ENCODE data around the gene CTNNA3.

CTNNA3 gene

GRCh38 chr10:66587680-66588050 is 1108.3 kb downstream of the CTNNA3 start:
- no peaks in the 10 kb centered on the region for H3K9me3 ChIP-seq (ENCODE audit: control insufficient read depth, low read length)
- H3K4me1 ChIP-seq (ENCODE audit: control insufficient read depth, insufficient read depth, low read length, poor library complexity, severe bottlenecking) = no peaks in the 10 kb centered on the region
- no peaks in the 10 kb centered on the region for H3K36me3 ChIP-seq (ENCODE audit: control insufficient read depth, insufficient read depth, low read length)
- no peak overlapping the region for H3K4me3 ChIP-seq (ENCODE audit: insufficient read depth, low read depth, low read length, poor library complexity, severe bottlenecking)
- no peak for DNase-seq
- no peak overlapping the region for H3K27ac ChIP-seq (ENCODE audit: insufficient read depth, low read length, poor library complexity, severe bottlenecking)
- no peaks in the 10 kb centered on the region for H3K27me3 ChIP-seq (replicated peaks; ENCODE audit: control insufficient read depth, insufficient read depth, low read length, poor library complexity, severe bottlenecking)

GRCh38 chr10:66586897-66587679 is 1108.9 kb downstream of the CTNNA3 start:
- Histone ChIP-seq H3K4me3 (ENCODE audit: insufficient read depth, low read depth, low read length, poor library complexity, severe bottlenecking) (no peak overlapping the region), H3K36me3 (ENCODE audit: control insufficient read depth, insufficient read depth, low read length) (no peaks in the 10 kb centered on the region), H3K9me3 (ENCODE audit: control insufficient read depth, low read length) (no peaks in the 10 kb centered on the region), H3K27ac (ENCODE audit: insufficient read depth, low read length, poor library complexity, severe bottlenecking) (no peak overlapping the region), H3K4me1 (ENCODE audit: control insufficient read depth, insufficient read depth, low read length, poor library complexity, severe bottlenecking) (no peaks in the 10 kb centered on the region), H3K27me3 (replicated peaks; ENCODE audit: control insufficient read depth, insufficient read depth, low read length, poor library complexity, severe bottlenecking) (no peaks in the 10 kb centered on the region)
- no peak for DNase-seq

GRCh38 chr10:66586073-66586472 is 1109.9 kb downstream of the CTNNA3 start:
- H3K9me3 ChIP-seq (ENCODE audit: control insufficient read depth, low read length) = no peaks in the 10 kb centered on the region
- DNase-seq = no peak
- no peaks in the 10 kb centered on the region for H3K36me3 ChIP-seq (ENCODE audit: control insufficient read depth, insufficient read depth, low read length)
- no peaks in the 10 kb centered on the region for H3K27me3 ChIP-seq (replicated peaks; ENCODE audit: control insufficient read depth, insufficient read depth, low read length, poor library complexity, severe bottlenecking)
- no peak overlapping the region for H3K4me3 ChIP-seq (ENCODE audit: insufficient read depth, low read depth, low read length, poor library complexity, severe bottlenecking)
- no peaks in the 10 kb centered on the region for H3K4me1 ChIP-seq (ENCODE audit: control insufficient read depth, insufficient read depth, low read length, poor library complexity, severe bottlenecking)
- H3K27ac ChIP-seq (ENCODE audit: insufficient read depth, low read length, poor library complexity, severe bottlenecking) = no peak overlapping the region

- H3K9me3 ChIP-seq (ENCODE audit: control insufficient read depth, low read length) = no peaks in the 10 kb centered on the region
- H3K27me3 ChIP-seq (replicated peaks; ENCODE audit: control insufficient read depth, insufficient read depth, low read length, poor library complexity, severe bottlenecking) = no peaks in the 10 kb centered on the region
- DNase-seq = no peak
- no peaks in the 10 kb centered on the region for H3K4me1 ChIP-seq (ENCODE audit: control insufficient read depth, insufficient read depth, low read length, poor library complexity, severe bottlenecking)
- no peak overlapping the region for H3K4me3 ChIP-seq (ENCODE audit: insufficient read depth, low read depth, low read length, poor library complexity, severe bottlenecking)
- no peaks in the 10 kb centered on the region for H3K36me3 ChIP-seq (ENCODE audit: control insufficient read depth, insufficient read depth, low read length)
- no peak overlapping the region for H3K27ac ChIP-seq (ENCODE audit: insufficient read depth, low read length, poor library complexity, severe bottlenecking)
Observed at GRCh38 chr10:66575251-66575855, 1120.6 kb downstream of the CTNNA3 start.

DNA sequence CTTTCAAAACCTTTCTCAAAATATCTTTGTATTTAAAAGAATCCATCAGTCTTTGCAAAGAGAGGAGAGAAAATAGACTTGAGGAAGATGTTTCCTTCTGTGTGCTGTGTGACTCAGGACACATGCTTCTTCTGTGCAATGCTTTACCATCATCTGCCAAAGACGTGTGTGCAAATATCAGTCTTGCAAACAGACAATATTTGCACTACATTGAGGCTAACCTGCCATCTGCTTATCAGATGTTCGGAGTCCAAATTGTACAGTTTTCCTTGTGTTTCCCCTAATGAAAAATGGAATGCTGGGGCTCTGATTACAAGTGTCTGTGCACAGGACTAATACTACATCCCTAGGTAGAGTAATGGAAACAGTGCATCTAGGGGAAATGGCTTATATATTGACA is 1123.3 kb downstream of the CTNNA3 start:
- Histone ChIP-seq H3K36me3 (ENCODE audit: control insufficient read depth, insufficient read depth, low read length) (no peaks in the 10 kb centered on the region), H3K27me3 (replicated peaks; ENCODE audit: control insufficient read depth, insufficient read depth, low read length, poor library complexity, severe bottlenecking) (no peaks in the 10 kb centered on the region), H3K4me3 (ENCODE audit: insufficient read depth, low read depth, low read length, poor library complexity, severe bottlenecking) (no peak overlapping the region), H3K9me3 (ENCODE audit: control insufficient read depth, low read length) (no peaks in the 10 kb centered on the region), H3K27ac (ENCODE audit: insufficient read depth, low read length, poor library complexity, severe bottlenecking) (no peak overlapping the region), H3K4me1 (ENCODE audit: control insufficient read depth, insufficient read depth, low read length, poor library complexity, severe bottlenecking) (no peaks in the 10 kb centered on the region)
- no peak for DNase-seq

- no peaks in the 10 kb centered on the region for H3K27me3 ChIP-seq (replicated peaks; ENCODE audit: control insufficient read depth, insufficient read depth, low read length, poor library complexity, severe bottlenecking)
- H3K27ac ChIP-seq (ENCODE audit: insufficient read depth, low read length, poor library complexity, severe bottlenecking) = no peak overlapping the region
- H3K36me3 ChIP-seq (ENCODE audit: control insufficient read depth, insufficient read depth, low read length) = no peaks in the 10 kb centered on the region
- DNase-seq = no peak
- H3K4me1 ChIP-seq (ENCODE audit: control insufficient read depth, insufficient read depth, low read length, poor library complexity, severe bottlenecking) = no peaks in the 10 kb centered on the region
- no peak overlapping the region for H3K4me3 ChIP-seq (ENCODE audit: insufficient read depth, low read depth, low read length, poor library complexity, severe bottlenecking)
- H3K9me3 ChIP-seq (ENCODE audit: control insufficient read depth, low read length) = no peaks in the 10 kb centered on the region
Observed at GRCh38 chr10:66565999-66566398, 1130.0 kb downstream of the CTNNA3 start.

- Histone ChIP-seq H3K36me3 (ENCODE audit: control insufficient read depth, insufficient read depth, low read length) (no peaks in the 10 kb centered on the region), H3K27me3 (replicated peaks; ENCODE audit: control insufficient read depth, insufficient read depth, low read length, poor library complexity, severe bottlenecking) (no peaks in the 10 kb centered on the region), H3K9me3 (ENCODE audit: control insufficient read depth, low read length) (no peaks in the 10 kb centered on the region), H3K27ac (ENCODE audit: insufficient read depth, low read length, poor library complexity, severe bottlenecking) (no peak overlapping the region), H3K4me3 (ENCODE audit: insufficient read depth, low read depth, low read length, poor library complexity, severe bottlenecking) (no peak overlapping the region), H3K4me1 (ENCODE audit: control insufficient read depth, insufficient read depth, low read length, poor library complexity, severe bottlenecking) (no peaks in the 10 kb centered on the region)
- no peak for DNase-seq
Observed at GRCh38 chr10:66564287-66564686, 1131.7 kb downstream of the CTNNA3 start.

DNA sequence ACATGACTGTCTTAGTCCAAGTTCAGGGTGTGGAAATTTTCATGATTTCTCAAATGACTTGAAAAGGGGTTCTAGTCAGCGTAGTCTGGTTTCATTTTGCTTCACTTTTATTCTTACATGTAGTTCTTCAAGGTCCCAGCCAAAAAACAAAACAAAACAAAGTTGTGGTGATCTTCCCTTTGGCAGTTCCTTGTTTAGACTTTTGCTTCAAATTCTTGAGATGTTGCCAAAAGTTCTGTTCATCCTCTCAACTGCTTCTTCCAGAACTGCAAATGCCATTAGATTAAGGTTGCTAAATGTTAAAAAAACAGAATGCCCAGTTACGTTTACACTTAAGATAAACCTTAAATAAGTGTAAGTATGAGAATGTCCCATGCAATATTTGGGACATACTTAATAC is 1140.9 kb downstream of the CTNNA3 start:
- H3K4me1 ChIP-seq (ENCODE audit: control insufficient read depth, insufficient read depth, low read length, poor library complexity, severe bottlenecking) = no peaks in the 10 kb centered on the region
- no peak overlapping the region for H3K4me3 ChIP-seq (ENCODE audit: insufficient read depth, low read depth, low read length, poor library complexity, severe bottlenecking)
- no peak for DNase-seq
- H3K27me3 ChIP-seq (replicated peaks; ENCODE audit: control insufficient read depth, insufficient read depth, low read length, poor library complexity, severe bottlenecking) = no peaks in the 10 kb centered on the region
- no peak overlapping the region for H3K27ac ChIP-seq (ENCODE audit: insufficient read depth, low read length, poor library complexity, severe bottlenecking)
- H3K9me3 ChIP-seq (ENCODE audit: control insufficient read depth, low read length) = no peaks in the 10 kb centered on the region
- H3K36me3 ChIP-seq (ENCODE audit: control insufficient read depth, insufficient read depth, low read length) = no peaks in the 10 kb centered on the region

GRCh38 chr10:66552331-66552730 is 1143.7 kb downstream of the CTNNA3 start:
- Histone ChIP-seq H3K9me3 (ENCODE audit: control insufficient read depth, low read length) (no peaks in the 10 kb centered on the region), H3K4me3 (ENCODE audit: insufficient read depth, low read depth, low read length, poor library complexity, severe bottlenecking) (no peak overlapping the region), H3K27me3 (replicated peaks; ENCODE audit: control insufficient read depth, insufficient read depth, low read length, poor library complexity, severe bottlenecking) (no peaks in the 10 kb centered on the region), H3K36me3 (ENCODE audit: control insufficient read depth, insufficient read depth, low read length) (no peaks in the 10 kb centered on the region), H3K4me1 (ENCODE audit: control insufficient read depth, insufficient read depth, low read length, poor library complexity, severe bottlenecking) (no peaks in the 10 kb centered on the region), H3K27ac (ENCODE audit: insufficient read depth, low read length, poor library complexity, severe bottlenecking) (no peak overlapping the region)
- DNase-seq = no peak

- DNase-seq = no peak
- H3K9me3 ChIP-seq (ENCODE audit: control insufficient read depth, low read length) = no peaks in the 10 kb centered on the region
- H3K36me3 ChIP-seq (ENCODE audit: control insufficient read depth, insufficient read depth, low read length) = no peaks in the 10 kb centered on the region
- no peak overlapping the region for H3K4me3 ChIP-seq (ENCODE audit: insufficient read depth, low read depth, low read length, poor library complexity, severe bottlenecking)
- H3K4me1 ChIP-seq (ENCODE audit: control insufficient read depth, insufficient read depth, low read length, poor library complexity, severe bottlenecking) = no peaks in the 10 kb centered on the region
- no peaks in the 10 kb centered on the region for H3K27me3 ChIP-seq (replicated peaks; ENCODE audit: control insufficient read depth, insufficient read depth, low read length, poor library complexity, severe bottlenecking)
- H3K27ac ChIP-seq (ENCODE audit: insufficient read depth, low read length, poor library complexity, severe bottlenecking) = no peak overlapping the region
Observed at GRCh38 chr10:66550351-66550750, 1145.6 kb downstream of the CTNNA3 start.
